Inflammatory macrophage treated with lipopolysaccharide for 1 hour (primary cell): Measurements from ENCODE around the gene REG3G.
"Not testable (repeated sequence)": the region's sequence is repeated elsewhere in the genome, so short reads cannot be mapped to it uniquely, and the experiment has no call there.

Experiments
- DNase-seq, 2 donors: peaks; one replicate each; pipeline ENCODE4 v3.0.0-alpha.2; 2020 to 2022

REG3G gene

GRCh38 chr2:79026061-79026460 lies 559 bp downstream of the REG3G start:
- DNase-seq: no peak

- DNase-seq: no peak
Observed at GRCh38 chr2:79039944-79040343, 14.4 kb downstream of the REG3G start.

GRCh38 chr2:79041032-79041448 lies 15.5 kb downstream of the REG3G start:
- peak in 1 of 2 donors; percentile 5 for DNase-seq

GRCh38 chr2:79053486-79053885 lies 28.0 kb downstream of the REG3G start:
- DNase-seq: not testable (repeated sequence)

DNA sequence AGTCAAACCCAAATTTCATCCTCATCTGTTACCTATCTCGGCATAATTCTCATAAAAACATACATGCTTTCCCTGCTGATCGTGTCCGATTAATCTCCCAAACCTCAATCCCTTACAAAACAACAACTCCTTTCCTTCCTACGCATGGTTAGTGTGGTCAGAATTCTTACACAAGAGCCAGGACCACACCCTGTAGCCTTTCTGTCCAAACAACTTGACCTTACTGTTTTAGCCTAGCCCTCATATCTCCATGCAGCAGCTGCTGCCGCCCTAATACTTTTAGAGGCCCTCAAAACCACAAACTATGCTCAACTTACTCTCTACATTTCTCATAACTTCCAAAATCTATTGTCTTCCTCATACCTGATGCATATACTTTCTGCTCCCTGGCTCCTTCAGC lies 29.3 kb downstream of the REG3G start:
- DNase-seq: not testable (repeated sequence)

DNA sequence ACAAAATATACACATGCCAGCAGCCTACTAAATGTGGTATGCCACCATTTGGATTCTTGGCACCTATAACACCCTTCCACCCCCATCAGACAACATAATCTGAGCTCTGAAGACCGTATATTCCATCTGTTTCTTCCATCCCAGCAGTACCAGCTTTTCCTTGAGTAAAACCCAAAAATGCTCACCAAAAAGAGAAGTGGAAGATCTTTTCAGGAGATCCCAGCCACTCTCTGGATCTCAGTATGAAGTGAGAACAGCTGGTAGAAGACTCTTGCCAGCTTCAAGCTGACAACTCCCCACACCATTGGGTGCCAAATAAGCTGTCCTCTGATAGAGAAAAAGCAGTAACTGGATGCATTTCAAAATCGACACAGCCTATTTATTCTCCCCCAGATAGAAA lies 39.7 kb downstream of the REG3G start:
- no peak for DNase-seq

GRCh38 chr2:79071078-79071477 lies 45.6 kb downstream of the REG3G start:
- DNase-seq: no peak
